GM23338 (cell line): ENCODE measurements around the gene ZNF836. TPM values are rescaled to one million over a fixed set of nuclear protein-coding genes. Genes with fewer than 3 reads are reported as not detected.

Source experiments
- ATAC-seq: fragments of 200-7000 bp; cut with Tn5 transposase; 3 replicates; pipeline ENCODE4 v1.9.1; 2020
- DNase-seq: peaks from one replicate; pipeline ENCODE4 v3.0.0-alpha.2; 2015; ENCODE audit warnings: low spot score
- H2AFZ ChIP-seq: fragments of 200-600 bp; sonication (generic); 2 replicates; pipeline ENCODE4 v1.8.0; 2016; ENCODE audit warnings: antibody characterized with exemption, mild to moderate bottlenecking, moderate library complexity
- H3F3A ChIP-seq: fragments of 200-600 bp; sonication (generic); replicated peaks from 2 replicates; pipeline ENCODE4 v1.8.0; 2017; ENCODE audit warnings: antibody characterized with exemption, mixed run types, low read depth
- H3K27ac ChIP-seq: fragments of 200-600 bp; sonication (generic); 2 replicates; pipeline ENCODE4 v1.6.1; 2016; ENCODE audit warnings: low read depth
- H3K27me3 ChIP-seq: fragments of 200-600 bp; sonication (generic); 2 replicates; pipeline ENCODE4 v1.8.0; 2016; ENCODE audit warnings: mild to moderate bottlenecking, mixed run types, moderate library complexity; ENCODE audit not compliant: insufficient read depth
- H3K36me3 ChIP-seq: fragments of 200-600 bp; sonication (generic); 2 replicates; pipeline ENCODE4 v1.8.0; 2016; ENCODE audit warnings: mild to moderate bottlenecking; ENCODE audit not compliant: insufficient read depth
- H3K4me1 ChIP-seq: fragments of 200-600 bp; sonication (generic); 2 replicates; pipeline ENCODE4 v1.8.0; 2016; ENCODE audit warnings: mild to moderate bottlenecking, moderate library complexity; ENCODE audit not compliant: insufficient read depth
- H3K4me2 ChIP-seq: fragments of 200-600 bp; sonication (generic); 2 replicates; pipeline ENCODE4 v1.7.1; 2017; ENCODE audit warnings: mixed run types
- H3K4me3 ChIP-seq: fragments of 200-600 bp; sonication (generic); 2 replicates; pipeline ENCODE4 v1.6.1; 2016; ENCODE audit warnings: mixed run types
- H3K79me2 ChIP-seq: fragments of 200-600 bp; sonication (generic); replicated peaks from 2 replicates; pipeline ENCODE4 v1.8.0; 2017; ENCODE audit warnings: mild to moderate bottlenecking; ENCODE audit not compliant: insufficient read depth
- H3K9me2 ChIP-seq: fragments of 200-600 bp; sonication (generic); 2 replicates; pipeline ENCODE4 v1.8.0; 2017; ENCODE audit not compliant: insufficient read depth
- H4K20me1 ChIP-seq: fragments of 200-600 bp; sonication (generic); replicated peaks from 2 replicates; pipeline ENCODE4 v1.8.0; 2017; ENCODE audit warnings: mild to moderate bottlenecking; ENCODE audit not compliant: insufficient read depth
- H3K27ac Mint-ChIP-seq: 2 replicates; pipeline ENCODE4 v1.8.0; 2020; ENCODE audit warnings: inconsistent platforms, mild to moderate bottlenecking, moderate library complexity, mixed read lengths
- H3K27me3 Mint-ChIP-seq: 3 replicates; pipeline ENCODE4 v1.8.0; 2022; ENCODE audit warnings: low read depth, mild to moderate bottlenecking, moderate library complexity, mixed read lengths, inconsistent platforms; ENCODE audit not compliant: insufficient read depth, poor library complexity
- H3K36me3 Mint-ChIP-seq: 3 replicates; pipeline ENCODE4 v1.8.0; 2021; ENCODE audit warnings: low read depth, mild to moderate bottlenecking, inconsistent platforms, moderate library complexity, mixed read lengths
- H3K4me1 Mint-ChIP-seq: 3 replicates; pipeline ENCODE4 v1.8.0; 2020; ENCODE audit warnings: mild to moderate bottlenecking, inconsistent platforms, mixed read lengths
- H3K4me3 Mint-ChIP-seq: 3 replicates; pipeline ENCODE4 v1.8.0; 2021; ENCODE audit warnings: moderate library complexity, mild to moderate bottlenecking, inconsistent platforms, mixed read lengths
- H3K9me3 Mint-ChIP-seq: 3 replicates; pipeline ENCODE4 v1.8.0; 2020; ENCODE audit warnings: moderate library complexity, mild to moderate bottlenecking, inconsistent platforms, mixed read lengths
- CTCF ChIP-seq, 2 experiments: fragments of 200-600 bp in 1 of 2; sonication (generic) in 1 of 2; conservative IDR thresholded peaks; 2 replicates each; pipeline versions ENCODE4 v1.5.1 to v1.6.1; 2016 to 2017; ENCODE audit warnings: antibody characterized with exemption in 2 of 2, low read depth in 2 of 2, mild to moderate bottlenecking in 2 of 2, moderate library complexity in 1 of 2
- ETS1 ChIP-seq: IDR thresholded peaks from 2 replicates; pipeline ENCODE4 v1.6.1; 2016; ENCODE audit warnings: antibody characterized with exemption
- JUNB ChIP-seq: IDR thresholded peaks from one replicate; pipeline ENCODE4 v1.6.1; 2016; ENCODE audit warnings: antibody characterized with exemption; ENCODE audit not compliant: unreplicated experiment
- REST ChIP-seq: IDR thresholded peaks from one replicate; pipeline ENCODE4 v1.6.1; 2018; ENCODE audit warnings: antibody characterized with exemption; ENCODE audit not compliant: unreplicated experiment
- STAT1 ChIP-seq: IDR thresholded peaks from one replicate; pipeline ENCODE4 v1.6.1; 2016; ENCODE audit warnings: antibody characterized with exemption; ENCODE audit not compliant: unreplicated experiment
- ZNF114 ChIP-seq: fragments of 250-450 bp; sonication (Bioruptor Pico); IDR thresholded peaks from 2 replicates; pipeline ENCODE4 v1.5.0; 2020; ENCODE audit warnings: mild to moderate bottlenecking, moderate library complexity
- ZNF462 ChIP-seq: fragments of 250-450 bp; sonication (Bioruptor Pico); IDR thresholded peaks from 2 replicates; pipeline ENCODE4 v1.5.0; 2020; ENCODE audit warnings: mild to moderate bottlenecking, moderate library complexity
- polyA plus RNA-seq: library from polyadenylated mRNA; unstranded; fragments of >200 nt; fragmentation: Nextera tagmentation; extraction: Ambion mirVana; gene quantifications from 2 replicates; pipeline ENCODE4 v1.2.1, GENCODE V29; 2016
- total RNA-seq: library from RNA; depleted of rRNA; stranded (reverse); fragments of >200 nt; shearing (Covaris generic); gene quantifications from 2 replicates; pipeline ENCODE4 v1.2.3, GENCODE V29; 2014

Gene ZNF836
- total and polyA plus RNA-seq, 2 experiments from 2014 or later = 11.8 to 18.6 TPM

GRCh38 chr19:52138278-52138982, 33.0 kb downstream of the ZNF836 start (continued):
- no peak for TF ChIP-seq REST
- no peak for TF ChIP-seq ETS1
- no peak for TF ChIP-seq JUNB
- no peak for TF ChIP-seq STAT1

GRCh38 chr19:52120286-52120685, 51.1 kb downstream of the ZNF836 start:
- no peak for DNase-seq
- Mint-ChIP-seq H3K36me3 (peaks cover 99% of the 10 kb centered on the region), H3K9me3 (peaks cover 94% of the 10 kb centered on the region), H3K27me3 (peaks cover 5% of the 10 kb centered on the region), H3K27ac (no peak overlapping the region), H3K4me1 (no peaks in the 10 kb centered on the region), H3K4me3 (no peak overlapping the region)
- no peak overlapping the region for H3K4me2 ChIP-seq
- no peak overlapping the region for H3K27ac ChIP-seq
- H3K4me1 ChIP-seq = no peaks in the 10 kb centered on the region
- H3K36me3 ChIP-seq = peaks cover 95% of the 10 kb centered on the region
- 0 out of 2 replicates have a peak, but pooled peaks cover 7% of the 10 kb centered on the region for H3F3A ChIP-seq
- no peak overlapping the region for H2AFZ ChIP-seq
- no peaks in the 10 kb centered on the region for H4K20me1 ChIP-seq
- peaks cover 48% of the 10 kb centered on the region for H3K79me2 ChIP-seq
- no peak for ATAC-seq
- H3K4me3 ChIP-seq = no peak overlapping the region
- no peaks in the 10 kb centered on the region for H3K27me3 ChIP-seq
- H3K9me2 ChIP-seq = no peaks in the 10 kb centered on the region
- TF ChIP-seq ZNF462 (CRISPR knock-in tag) = no peak
- TF ChIP-seq JUNB = no peak
- TF ChIP-seq ZNF114 (CRISPR knock-in tag) = no peak
- no peak for TF ChIP-seq REST
- TF ChIP-seq CTCF (conservative IDR thresholded peaks at IDR 0.05; ENCODE audit: low read depth in 2 of 2) = no peak
